Activated CD4-positive, alpha-beta T cell treated with anti-CD3 and anti-CD28 coated beads, Interleukin-2, amount 10 ng/mL, durations not matched to agents 7 days and 5 days (primary cell): ENCODE results near the gene PTPMT1. TPM values are rescaled to one million over a fixed set of nuclear protein-coding genes. Genes with fewer than 3 reads are reported as not detected.
"Not testable (repeated sequence)": the region's sequence is repeated elsewhere in the genome, so short reads cannot be mapped to it uniquely, and the experiment has no call there.

Experiments used
- CTCF ChIA-PET: fragments of 350-600 bp; sonication (Branson Sonifier 250); formaldehyde crosslinking; loops from one replicate; lab custom pipeline; 2021; ENCODE audit warnings: antibody characterized with exemption; lab: Charles Lee
- POLR2A ChIA-PET: fragments of 350-600 bp; sonication (Branson Sonifier 250); formaldehyde crosslinking; loops from one replicate; lab custom pipeline; 2021; ENCODE audit warnings: antibody characterized with exemption; lab: Charles Lee
- DNase-seq: peaks from one replicate; pipeline ENCODE4 v3.0.0-alpha.2; 2020
- H3K27ac Mint-ChIP-seq: one replicate; pipeline ENCODE4 v1.8.0; 2021; ENCODE audit warnings: mild to moderate bottlenecking, moderate library complexity, mixed read lengths
- H3K27me3 Mint-ChIP-seq: one replicate; pipeline ENCODE4 v1.8.0; 2021; ENCODE audit warnings: mixed read lengths
- H3K36me3 Mint-ChIP-seq: one replicate; pipeline ENCODE4 v1.8.0; 2021; ENCODE audit warnings: low read depth, mixed read lengths
- H3K4me1 Mint-ChIP-seq: one replicate; pipeline ENCODE4 v1.8.0; 2021; ENCODE audit warnings: mixed read lengths
- H3K4me3 Mint-ChIP-seq: one replicate; pipeline ENCODE4 v1.8.0; 2021; ENCODE audit warnings: mild to moderate bottlenecking, moderate library complexity, mixed read lengths
- H3K9me3 Mint-ChIP-seq: one replicate; pipeline ENCODE4 v1.8.0; 2021; ENCODE audit warnings: mixed read lengths
- total RNA-seq, 2 experiments: library from RNA; stranded (reverse); gene quantifications; one replicate each; pipeline ENCODE4 v1.2.3, GENCODE V29; 2021

PTPMT1 gene
- total RNA-seq, 2 experiments from 2014 or later, result 34.2 to 40.5 TPM

GRCh38 chr11:47531666-47532065 lies 33.7 kb upstream of the PTPMT1 start:
- no peak overlapping the region for H3K27ac Mint-ChIP-seq
- peaks cover 17% of the 10 kb centered on the region for H3K4me1 Mint-ChIP-seq
- ChIA-PET CTCF (interaction anchor here (0.6 to 4.0 kb wide), 7 partner anchors 9 to 99 kb away, joined by 3 to 16 read pairs (median 5); partner anchors contain the start of gene CELF1), POLR2A (no interaction called here)
- H3K9me3 Mint-ChIP-seq, result no peaks in the 10 kb centered on the region
- DNase-seq, result no peak
- H3K36me3 Mint-ChIP-seq, result peaks cover 13% of the 10 kb centered on the region
- no peak overlapping the region for H3K4me3 Mint-ChIP-seq
- H3K27me3 Mint-ChIP-seq, result no peaks in the 10 kb centered on the region

- Mint-ChIP-seq H3K4me3 (no peak overlapping the region), H3K27me3 (no peaks in the 10 kb centered on the region), H3K36me3 (peaks cover 13% of the 10 kb centered on the region), H3K9me3 (no peaks in the 10 kb centered on the region), H3K27ac (no peak overlapping the region), H3K4me1 (peaks cover 15% of the 10 kb centered on the region)
- POLR2A ChIA-PET, result interaction anchor here (0.6 kb wide), 1 partner anchor 19 kb away, joined by 6 read pairs; no protein-coding TSS in a partner anchor
- CTCF ChIA-PET, result interaction anchor here (1.1 to 4.0 kb wide), 5 partner anchors 8 to 21 kb away, joined by 3 to 16 read pairs (median 4); partner anchors contain the start of gene CELF1
- no peak for DNase-seq
Measured at GRCh38 chr11:47532597-47533213, 32.7 kb upstream of the PTPMT1 start.

GRCh38 chr11:47533690-47534151 lies 31.7 kb upstream of the PTPMT1 start:
- POLR2A ChIA-PET, result no interaction called here
- H3K36me3 Mint-ChIP-seq, result peaks cover 15% of the 10 kb centered on the region
- no peak overlapping the region for H3K4me3 Mint-ChIP-seq
- no peak for DNase-seq
- H3K27ac Mint-ChIP-seq, result no peak overlapping the region
- CTCF ChIA-PET, result interaction anchor here (0.5 to 4.0 kb wide), 4 partner anchors 12 to 24 kb away, joined by 4 to 16 read pairs (median 6); partner anchors contain the start of gene CELF1
- no peaks in the 10 kb centered on the region for H3K27me3 Mint-ChIP-seq
- H3K9me3 Mint-ChIP-seq, result no peaks in the 10 kb centered on the region
- H3K4me1 Mint-ChIP-seq, result peaks cover 14% of the 10 kb centered on the region

GRCh38 chr11:47534704-47535251 lies 30.6 kb upstream of the PTPMT1 start:
- H3K36me3 Mint-ChIP-seq, result peaks cover 17% of the 10 kb centered on the region
- no peak overlapping the region for H3K27ac Mint-ChIP-seq
- H3K4me3 Mint-ChIP-seq, result no peak overlapping the region
- H3K4me1 Mint-ChIP-seq, result peaks cover 24% of the 10 kb centered on the region
- ChIA-PET CTCF (interaction anchor here (0.9 to 4.0 kb wide), 4 partner anchors 16 to 25 kb away, joined by 3 to 16 read pairs (median 6); partner anchors contain the start of gene CELF1), POLR2A (interaction anchor here (0.7 kb wide), 1 partner anchor 43 kb away, joined by 3 read pairs; no protein-coding TSS in a partner anchor)
- DNase-seq, result no peak
- H3K9me3 Mint-ChIP-seq, result no peaks in the 10 kb centered on the region
- H3K27me3 Mint-ChIP-seq, result no peaks in the 10 kb centered on the region

- no peak overlapping the region for H3K27ac Mint-ChIP-seq
- H3K9me3 Mint-ChIP-seq, result no peaks in the 10 kb centered on the region
- peaks cover 20% of the 10 kb centered on the region for H3K36me3 Mint-ChIP-seq
- no peaks in the 10 kb centered on the region for H3K27me3 Mint-ChIP-seq
- H3K4me1 Mint-ChIP-seq, result peaks cover 36% of the 10 kb centered on the region
- DNase-seq, result no peak
- POLR2A ChIA-PET, result no interaction called here
- H3K4me3 Mint-ChIP-seq, result no peak overlapping the region
- CTCF ChIA-PET, result interaction anchor here (0.6 to 4.1 kb wide), 10 partner anchors 9 to 96 kb away, joined by 3 to 35 read pairs (median 3); partner anchors contain the start of gene CELF1
Measured at GRCh38 chr11:47536915-47537314, 28.5 kb upstream of the PTPMT1 start.

- Mint-ChIP-seq H3K4me3 (no peak overlapping the region), H3K9me3 (no peaks in the 10 kb centered on the region), H3K4me1 (peaks cover 39% of the 10 kb centered on the region), H3K36me3 (peaks cover 18% of the 10 kb centered on the region), H3K27me3 (no peaks in the 10 kb centered on the region), H3K27ac (peak overlapping the region; percentile 69)
- DNase-seq, result no peak
- ChIA-PET POLR2A (interaction anchor here (0.6 to 0.7 kb wide), 2 partner anchors 28 to 897 kb away, joined by 3 to 4 read pairs; no protein-coding TSS in a partner anchor), CTCF (interaction anchor here (0.6 to 4.1 kb wide), 6 partner anchors 11 to 148 kb away, joined by 3 to 35 read pairs (median 3); partner anchors contain the start of gene CELF1)
Measured at GRCh38 chr11:47538741-47539565, 26.4 kb upstream of the PTPMT1 start.

- DNase-seq, result no peak
- Mint-ChIP-seq H3K4me3 (no peak overlapping the region), H3K27ac (no peak overlapping the region), H3K27me3 (no peaks in the 10 kb centered on the region), H3K36me3 (peaks cover 18% of the 10 kb centered on the region), H3K9me3 (no peaks in the 10 kb centered on the region), H3K4me1 (peaks cover 44% of the 10 kb centered on the region)
- ChIA-PET POLR2A (interaction anchor here (0.9 kb wide), 1 partner anchor 38 kb away, joined by 3 read pairs; no protein-coding TSS in a partner anchor), CTCF (interaction anchor here (0.6 to 4.1 kb wide), 4 partner anchors 8 to 124 kb away, joined by 3 to 35 read pairs (median 4); partner anchors contain the start of gene CELF1)
Measured at GRCh38 chr11:47539681-47540039, 25.7 kb upstream of the PTPMT1 start.

- no peaks in the 10 kb centered on the region for H3K9me3 Mint-ChIP-seq
- ChIA-PET POLR2A (no interaction called here), CTCF (interaction anchor here (0.6 to 4.1 kb wide), 4 partner anchors 9 to 34 kb away, joined by 4 to 35 read pairs (median 5); partner anchors contain the start of gene CELF1)
- H3K36me3 Mint-ChIP-seq, result peaks cover 14% of the 10 kb centered on the region
- no peaks in the 10 kb centered on the region for H3K27me3 Mint-ChIP-seq
- H3K4me3 Mint-ChIP-seq, result no peak overlapping the region
- DNase-seq, result no peak
- H3K4me1 Mint-ChIP-seq, result peaks cover 42% of the 10 kb centered on the region
- peak overlapping the region; percentile 1 for H3K27ac Mint-ChIP-seq
Measured at GRCh38 chr11:47541070-47541469, 24.3 kb upstream of the PTPMT1 start.

GRCh38 chr11:47545298-47545697 lies 20.1 kb upstream of the PTPMT1 start:
- Mint-ChIP-seq H3K27me3 (no peaks in the 10 kb centered on the region), H3K27ac (no peak overlapping the region), H3K36me3 (peaks cover 20% of the 10 kb centered on the region), H3K4me3 (no peak overlapping the region), H3K9me3 (no peaks in the 10 kb centered on the region), H3K4me1 (peaks cover 49% of the 10 kb centered on the region)
- no peak for DNase-seq
- POLR2A ChIA-PET, result no interaction called here
- CTCF ChIA-PET, result interaction anchor here (0.6 kb wide), 2 partner anchors 16 to 28 kb away, joined by 3 read pairs; no protein-coding TSS in a partner anchor

GRCh38 chr11:47546274-47546673 lies 19.1 kb upstream of the PTPMT1 start:
- peaks cover 24% of the 10 kb centered on the region for H3K36me3 Mint-ChIP-seq
- H3K4me1 Mint-ChIP-seq, result peaks cover 49% of the 10 kb centered on the region
- H3K27ac Mint-ChIP-seq, H3K9me3 Mint-ChIP-seq, H3K27me3 Mint-ChIP-seq, DNase-seq, POLR2A ChIA-PET, H3K4me3 Mint-ChIP-seq, CTCF ChIA-PET: not testable (repeated sequence)

- no peak for DNase-seq
- POLR2A ChIA-PET, result no interaction called here
- Mint-ChIP-seq H3K9me3 (no peaks in the 10 kb centered on the region), H3K27me3 (no peaks in the 10 kb centered on the region), H3K4me1 (peaks cover 51% of the 10 kb centered on the region), H3K27ac (peak overlapping the region; percentile 93), H3K36me3 (peaks cover 32% of the 10 kb centered on the region), H3K4me3 (peak overlapping the region; percentile 97)
- CTCF ChIA-PET, result interaction anchor here (0.7 to 3.6 kb wide), 7 partner anchors 8 to 27 kb away, joined by 3 to 35 read pairs (median 6); partner anchors contain the start of genes KBTBD4 and NDUFS3
Measured at GRCh38 chr11:47550288-47551047, 14.9 kb upstream of the PTPMT1 start.
